ENCODE data around the gene IL9R. TPM values are rescaled to one million over a fixed set of nuclear protein-coding genes. Genes with fewer than 3 reads are reported as not detected.

The IL9R gene
- total and polyA plus RNA-seq, 9 of the 15 experiments (the other 6 are each of a cell fraction or from before 2014, with no cell fraction given), result 0.58 to 2.7 (median 1.6) TPM

- TF ChIP-seq ZMIZ1 (IDR thresholded peaks at IDR 0.05; ENCODE audit: low read depth in 2 of 2, low read length in 2 of 2) (no peak), TEAD4 (IDR thresholded peaks at IDR 0.05; ENCODE audit: low read length) (peak; percentile 63; the same call in 1 of the 2 replicates), TEAD4 (CRISPR knock-in tag; IDR thresholded peaks at IDR 0.05; ENCODE audit: borderline replicate concordance) (no peak), STAG1 (CRISPR knock-in tag; IDR thresholded peaks at IDR 0.05; ENCODE audit: borderline replicate concordance) (no peak), L3MBTL2 (IDR thresholded peaks at IDR 0.05) (peak; percentile 41; the same call in 1 of the 2 replicates), CBFA2T3 (IDR thresholded peaks at IDR 0.05) (peak; percentile 77), RERE (CRISPR knock-in tag; IDR thresholded peaks at IDR 0.05; ENCODE audit: borderline replicate concordance) (no peak), MTA3 (IDR thresholded peaks at IDR 0.05; ENCODE audit: borderline replicate concordance) (no peak), SMARCE1 (IDR thresholded peaks at IDR 0.05) (peak; percentile 22; the same call in 1 of the 2 replicates), ATF3 (IDR thresholded peaks at IDR 0.05) (peak; percentile 45; the same call in 1 of the 2 replicates), ATF3 (CRISPR knock-in tag; conservative IDR thresholded peaks at IDR 0.05) (no peak), SNIP1 (IDR thresholded peaks at IDR 0.05; ENCODE audit: low read depth) (no peak), EGR1 (conservative IDR thresholded peaks at IDR 0.05) (peak; percentile 34; the same call in 1 of the 2 replicates), MBD1 (CRISPR knock-in tag; IDR thresholded peaks at IDR 0.05) (no peak), ZNF644 (tag; IDR thresholded peaks at IDR 0.05; ENCODE audit: low read depth) (no peak), SMARCC2 (IDR thresholded peaks at IDR 0.05; ENCODE audit: low read depth) (no peak)
Observed at GRCh38 chrX:155997436-155997835, at the start of gene IL9R (continued).
